H9 (cell line): Measurements from ENCODE around the gene NEURL3. TPM values are rescaled to one million over a fixed set of nuclear protein-coding genes. Genes with fewer than 3 reads are reported as not detected.

Experiments used
- DNase-seq: peaks from one replicate; pipeline ENCODE4 v3.0.0-alpha.2; 2017
- H2AFZ ChIP-seq: one replicate; pipeline ENCODE4 v1.6.1; 2013; ENCODE audit warnings: mild to moderate bottlenecking, low read length, control low read depth, moderate library complexity
- H2AK5ac ChIP-seq: 2 replicates; pipeline ENCODE4 v1.6.1; 2013; ENCODE audit warnings: low read length, control low read depth, mixed read lengths; ENCODE audit not compliant: insufficient read length
- H2BK120ac ChIP-seq: one replicate; pipeline ENCODE4 v1.6.1; 2013; ENCODE audit warnings: low read depth, mild to moderate bottlenecking, low read length, control low read depth, inconsistent platforms; ENCODE audit not compliant: poor library complexity, severe bottlenecking
- H2BK12ac ChIP-seq: 2 replicates; pipeline ENCODE4 v1.6.1; 2013; ENCODE audit warnings: low read length, control low read depth, mixed read lengths, low read depth; ENCODE audit not compliant: insufficient read length
- H2BK15ac ChIP-seq: 2 replicates; pipeline ENCODE4 v1.6.1; 2013; ENCODE audit warnings: low read depth, low read length, control low read depth
- H2BK20ac ChIP-seq: one replicate; pipeline ENCODE4 v1.6.1; 2013; ENCODE audit warnings: low read depth, mild to moderate bottlenecking, low read length, control low read depth, inconsistent platforms; ENCODE audit not compliant: poor library complexity, severe bottlenecking
- H2BK5ac ChIP-seq: 2 replicates; pipeline ENCODE4 v1.6.1; 2013; ENCODE audit warnings: low read length, control low read depth, mixed read lengths; ENCODE audit not compliant: insufficient read length
- H3K14ac ChIP-seq: 2 replicates; pipeline ENCODE4 v1.6.1; 2013; ENCODE audit warnings: low read length, control low read depth; ENCODE audit not compliant: insufficient read depth
- H3K18ac ChIP-seq: 2 replicates; pipeline ENCODE4 v1.6.1; 2013; ENCODE audit warnings: low read depth, mild to moderate bottlenecking, mixed read lengths, low read length, control low read depth; ENCODE audit not compliant: insufficient read length
- H3K23ac ChIP-seq: 2 replicates; pipeline ENCODE4 v1.6.1; 2013; ENCODE audit warnings: low read length, control low read depth, mixed read lengths, low read depth; ENCODE audit not compliant: insufficient read length
- H3K23me2 ChIP-seq: 2 replicates; pipeline ENCODE4 v1.6.1; 2013; ENCODE audit warnings: low read depth, mild to moderate bottlenecking, mixed read lengths, low read length, control low read depth; ENCODE audit not compliant: insufficient read length, poor library complexity, severe bottlenecking
- H3K27ac ChIP-seq: 2 replicates; pipeline ENCODE4 v1.5.1; 2013; ENCODE audit warnings: low read length, control low read depth, mixed read lengths, low read depth; ENCODE audit not compliant: insufficient read length
- H3K27me3 ChIP-seq: 2 replicates; pipeline ENCODE4 v1.6.1; 2013; ENCODE audit warnings: low read length, control low read depth, inconsistent platforms; ENCODE audit not compliant: insufficient read depth
- H3K4ac ChIP-seq: 2 replicates; pipeline ENCODE4 v1.6.1; 2013; ENCODE audit warnings: low read depth, mild to moderate bottlenecking, control low read depth, inconsistent platforms, low read length, moderate library complexity
- H3K4me1 ChIP-seq: 2 replicates; pipeline ENCODE4 v1.6.1; 2013; ENCODE audit warnings: low read length, control low read depth, inconsistent platforms; ENCODE audit not compliant: insufficient read depth
- H3K4me2 ChIP-seq: 2 replicates; pipeline ENCODE4 v1.6.1; 2013; ENCODE audit warnings: low read length, control low read depth, mixed read lengths; ENCODE audit not compliant: insufficient read length, insufficient read depth
- H3K56ac ChIP-seq: 2 replicates; pipeline ENCODE4 v1.6.1; 2013; ENCODE audit warnings: low read depth, mild to moderate bottlenecking, mixed read lengths, low read length, control low read depth; ENCODE audit not compliant: insufficient read length
- H3K79me1 ChIP-seq: 2 replicates; pipeline ENCODE4 v1.6.1; 2013; ENCODE audit warnings: low read depth, mild to moderate bottlenecking, moderate library complexity, low read length, control low read depth, inconsistent platforms; ENCODE audit not compliant: insufficient read depth, poor library complexity, severe bottlenecking
- H3K79me2 ChIP-seq: 2 replicates; pipeline ENCODE4 v1.6.1; 2013; ENCODE audit warnings: low read length, control low read depth, inconsistent platforms; ENCODE audit not compliant: insufficient read depth
- H3K9ac ChIP-seq: 2 replicates; pipeline ENCODE4 v1.6.1; 2013; ENCODE audit warnings: low read length, control low read depth, mixed read lengths; ENCODE audit not compliant: insufficient read length; ENCODE audit errors: extremely low read depth
- H3K9me3 ChIP-seq: one replicate; pipeline ENCODE4 v1.6.1; 2013; ENCODE audit warnings: low read depth, low read length, inconsistent platforms; ENCODE audit not compliant: control insufficient read depth
- H3T11ph ChIP-seq: one replicate; pipeline ENCODE4 v1.6.1; 2013; ENCODE audit warnings: mild to moderate bottlenecking, low read length, control low read depth, inconsistent platforms
- H4K20me1 ChIP-seq: one replicate; pipeline ENCODE4 v1.6.1; 2013; ENCODE audit not compliant: control insufficient read depth, insufficient read length, insufficient read depth
- H4K5ac ChIP-seq: 2 replicates; pipeline ENCODE4 v1.6.1; 2013; ENCODE audit warnings: low read depth, mild to moderate bottlenecking, mixed read lengths, low read length, control low read depth; ENCODE audit not compliant: insufficient read length
- H4K8ac ChIP-seq: replicated peaks from 2 replicates; pipeline ENCODE4 v1.6.1; 2013; ENCODE audit warnings: low read length, control low read depth, mixed read lengths, low read depth; ENCODE audit not compliant: insufficient read length
- H4K91ac ChIP-seq: 2 replicates; pipeline ENCODE4 v1.6.1; 2013; ENCODE audit warnings: low read depth, mild to moderate bottlenecking, moderate library complexity, mixed read lengths, low read length, control low read depth; ENCODE audit not compliant: insufficient read length
- H3K27ac Mint-ChIP-seq, 3 experiments: 2 replicates in 2 of 3; 3 replicates in 1 of 3; pipeline ENCODE4 v1.8.0; 2020 to 2021; ENCODE audit warnings: mixed read lengths in 3 of 3, mild to moderate bottlenecking in 1 of 3, moderate library complexity in 1 of 3
- H3K27me3 Mint-ChIP-seq: 2 replicates; pipeline ENCODE4 v1.8.0; 2021; ENCODE audit warnings: low read depth, mild to moderate bottlenecking, moderate library complexity, mixed read lengths
- H3K36me3 Mint-ChIP-seq, 3 experiments: 2 replicates in 2 of 3; 3 replicates in 1 of 3; pipeline ENCODE4 v1.8.0; 2020 to 2021; ENCODE audit warnings: low read depth in 3 of 3, mixed read lengths in 3 of 3; ENCODE audit not compliant: insufficient read depth in 1 of 3
- H3K4me1 Mint-ChIP-seq, 2 experiments: 2 replicates each; pipeline ENCODE4 v1.8.0; 2020; ENCODE audit warnings: mixed read lengths in 2 of 2
- H3K4me3 Mint-ChIP-seq, 2 experiments: 2 replicates in 1 of 2; 3 replicates in 1 of 2; pipeline ENCODE4 v1.8.0; 2020 to 2021; ENCODE audit warnings: mild to moderate bottlenecking in 2 of 2, mixed read lengths in 2 of 2, moderate library complexity in 1 of 2
- H3K9me3 Mint-ChIP-seq, 2 experiments: 2 replicates in 1 of 2; 3 replicates in 1 of 2; pipeline ENCODE4 v1.8.0; 2020; ENCODE audit warnings: mild to moderate bottlenecking in 2 of 2, mixed read lengths in 2 of 2, moderate library complexity in 1 of 2
- WGBS: extraction: QIAGEN DNeasy Blood & Tissue Kit; methylation state at CpG from one replicate; pipeline ENCODE4 v1.1.7; 2013; ENCODE audit warnings: missing lambda C conversion rate, low lambda C conversion rate, mixed read lengths; ENCODE audit not compliant: insufficient read length; ENCODE audit errors: extremely low coverage; 5-methylcytosine and 5-hydroxymethylcytosine counted together
- total RNA-seq: library from RNA; stranded (reverse); gene quantifications from 2 replicates; pipeline ENCODE4 v1.2.1, GENCODE V29; 2021
- TF ChIP-seq, protein P1 (sequence below): fragments of 200-600 bp; sonication (generic); conservative IDR thresholded peaks from 3 replicates; pipeline ENCODE4 v1.8.0; 2021; ENCODE audit warnings: antibody characterized with exemption, mild to moderate bottlenecking

NEURL3 gene
- total RNA-seq, 1 experiment from 2014 or later: not detected

- no peak overlapping the region for H3K14ac ChIP-seq
- H2BK120ac ChIP-seq: no peak overlapping the region
- no peaks in the 10 kb centered on the region for H3K4me1 ChIP-seq
- TF ChIP-seq, protein P1, sequence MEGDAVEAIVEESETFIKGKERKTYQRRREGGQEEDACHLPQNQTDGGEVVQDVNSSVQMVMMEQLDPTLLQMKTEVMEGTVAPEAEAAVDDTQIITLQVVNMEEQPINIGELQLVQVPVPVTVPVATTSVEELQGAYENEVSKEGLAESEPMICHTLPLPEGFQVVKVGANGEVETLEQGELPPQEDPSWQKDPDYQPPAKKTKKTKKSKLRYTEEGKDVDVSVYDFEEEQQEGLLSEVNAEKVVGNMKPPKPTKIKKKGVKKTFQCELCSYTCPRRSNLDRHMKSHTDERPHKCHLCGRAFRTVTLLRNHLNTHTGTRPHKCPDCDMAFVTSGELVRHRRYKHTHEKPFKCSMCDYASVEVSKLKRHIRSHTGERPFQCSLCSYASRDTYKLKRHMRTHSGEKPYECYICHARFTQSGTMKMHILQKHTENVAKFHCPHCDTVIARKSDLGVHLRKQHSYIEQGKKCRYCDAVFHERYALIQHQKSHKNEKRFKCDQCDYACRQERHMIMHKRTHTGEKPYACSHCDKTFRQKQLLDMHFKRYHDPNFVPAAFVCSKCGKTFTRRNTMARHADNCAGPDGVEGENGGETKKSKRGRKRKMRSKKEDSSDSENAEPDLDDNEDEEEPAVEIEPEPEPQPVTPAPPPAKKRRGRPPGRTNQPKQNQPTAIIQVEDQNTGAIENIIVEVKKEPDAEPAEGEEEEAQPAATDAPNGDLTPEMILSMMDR: no peak
- H2AFZ ChIP-seq: no peak overlapping the region
- no peak overlapping the region for H4K8ac ChIP-seq
- no peaks in the 10 kb centered on the region for H3K79me2 ChIP-seq
- Mint-ChIP-seq H3K4me1 (peaks cover 3 to 7% of the 10 kb centered on the region in 2 experiments; a peak in 3 of 4 replicates), H3K27ac (no peak overlapping the region), H3K9me3 (no peaks in the 10 kb centered on the region), H3K27me3 (peaks cover 14% of the 10 kb centered on the region), H3K4me3 (no peak overlapping the region), H3K36me3 (no peaks in the 10 kb centered on the region; a peak in 1 of 7 replicates)
- H3K9ac ChIP-seq: no peak overlapping the region
- no peak overlapping the region for H2BK20ac ChIP-seq
- H2BK12ac ChIP-seq: no peak overlapping the region
- DNase-seq: no peak
- no peaks in the 10 kb centered on the region for H3K27me3 ChIP-seq
- no peak overlapping the region for H4K91ac ChIP-seq
- no CpG with 5 or more reads among the region's 6 CpGs for WGBS
- no peak overlapping the region for H4K5ac ChIP-seq
- no peak overlapping the region for H2BK5ac ChIP-seq
- no peak overlapping the region for H2BK15ac ChIP-seq
- no peak overlapping the region for H3K56ac ChIP-seq
- no peak overlapping the region for H3T11ph ChIP-seq
- H3K18ac ChIP-seq: no peak overlapping the region
- no peak overlapping the region for H3K23ac ChIP-seq
- H2AK5ac ChIP-seq: no peak overlapping the region
- no peak overlapping the region for H3K4ac ChIP-seq
- H4K20me1 ChIP-seq: no peaks in the 10 kb centered on the region
- H3K79me1 ChIP-seq: no peaks in the 10 kb centered on the region
- H3K4me2 ChIP-seq: no peak overlapping the region
- no peaks in the 10 kb centered on the region for H3K23me2 ChIP-seq
- H3K9me3 ChIP-seq: no peaks in the 10 kb centered on the region
- no peak overlapping the region for H3K27ac ChIP-seq
Observed at GRCh38 chr2:96471772-96472171, 33.4 kb downstream of the NEURL3 start.
